Breast epithelium (tissue), 4 donors: ENCODE measurements around the gene NHLRC2. TPM values are rescaled to one million over a fixed set of nuclear protein-coding genes. Genes with fewer than 3 reads are reported as not detected.

Experiments used
- DNase-seq, 2 donors: peaks; one replicate each; pipeline ENCODE4 v3.0.0-alpha.2; 2019; ENCODE audit warnings: low spot score in 2 of 2
- H3K27ac ChIP-seq, 2 donors: fragments of 200-600 bp; sonication (generic) in 1 of 2; one replicate each; pipeline ENCODE4 v1.5.1; 2016 to 2019; ENCODE audit warnings: mild to moderate bottlenecking in 1 of 2
- H3K27me3 ChIP-seq, 2 donors: fragments of 200-600 bp; sonication (generic) in 1 of 2; one replicate each; pipeline versions ENCODE4 v1.5.1 to v1.6.0; 2017 to 2019; ENCODE audit warnings: control low read depth in 1 of 2, mild to moderate bottlenecking in 1 of 2
- H3K36me3 ChIP-seq: fragments of 200-600 bp; one replicate; pipeline ENCODE4 v1.5.1; 2019
- H3K4me1 ChIP-seq, 2 donors: fragments of 200-600 bp; sonication (generic); one replicate each; pipeline ENCODE4 v1.5.1; 2016 to 2019; ENCODE audit warnings: control low read depth in 1 of 2
- H3K4me3 ChIP-seq, 3 donors: fragments of 200-600 bp; sonication (generic); 1 replicate in 2 of 3; 2 replicates in 1 of 3; pipeline ENCODE4 v1.5.1; 2016 to 2019; ENCODE audit warnings: mild to moderate bottlenecking in 3 of 3, moderate library complexity in 2 of 3
- H3K9me3 ChIP-seq, 2 donors: fragments of 200-600 bp; sonication (generic) in 1 of 2; one replicate each; pipeline ENCODE4 v1.5.1; 2016 to 2019; ENCODE audit warnings: control low read depth in 1 of 2
- POLR2A ChIP-seq: fragments of 450-650 bp; IDR thresholded peaks from one replicate; pipeline ENCODE4 v1.6.1; 2016; ENCODE audit warnings: antibody characterized with exemption, mild to moderate bottlenecking, moderate library complexity
- POLR2AphosphoS5 ChIP-seq, 3 donors: sonication (generic); formaldehyde crosslinking; IDR thresholded peaks; one replicate each; pipeline ENCODE4 v1.6.1; 2017; ENCODE audit warnings: antibody characterized with exemption in 3 of 3
- intact Hi-C: fragments of 100-400 bp; cut with DNase I; formaldehyde crosslinking; loops from one replicate; pipeline ENCODE4 v1.15.1; 2023; ENCODE audit warnings: low total_unique reads
- total RNA-seq, 3 donors: library from RNA; depleted of rRNA; stranded (reverse); fragments of >200 nt; gene quantifications; one replicate each; pipeline ENCODE4 v1.1.0, GENCODE V29; 2016
- TF ChIP-seq, protein P1 (sequence below), 3 donors: fragments of 450-650 bp; IDR thresholded peaks; one replicate each; pipeline ENCODE4 v1.5.1; 2016 to 2017; ENCODE audit warnings: antibody characterized with exemption in 3 of 3, mild to moderate bottlenecking in 3 of 3, moderate library complexity in 3 of 3

The NHLRC2 gene
- total RNA-seq, 3 donors from 2014 or later: 36.4 to 84.3 (median 56.0) TPM

DNA sequence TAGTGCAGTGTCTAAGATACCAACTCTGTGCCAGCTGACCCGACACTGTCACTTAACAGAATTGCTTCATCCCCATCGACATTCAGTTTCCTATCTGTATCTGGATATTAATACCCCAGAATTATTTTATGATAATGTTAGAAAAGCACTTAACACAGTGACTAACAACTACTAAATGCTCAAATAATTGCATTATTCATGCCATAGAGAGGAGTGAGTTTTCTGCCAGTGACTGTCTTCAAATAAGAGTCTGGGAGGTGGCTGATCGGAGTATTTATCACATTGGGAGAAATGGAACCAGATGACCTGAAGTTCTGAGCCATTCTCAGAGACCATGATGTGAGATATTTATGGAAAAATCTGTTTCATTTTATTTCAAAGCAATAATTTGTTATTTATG lies 65.7 kb downstream of the NHLRC2 start:
- TF ChIP-seq POLR2A: no peak
- TF ChIP-seq, protein P1, sequence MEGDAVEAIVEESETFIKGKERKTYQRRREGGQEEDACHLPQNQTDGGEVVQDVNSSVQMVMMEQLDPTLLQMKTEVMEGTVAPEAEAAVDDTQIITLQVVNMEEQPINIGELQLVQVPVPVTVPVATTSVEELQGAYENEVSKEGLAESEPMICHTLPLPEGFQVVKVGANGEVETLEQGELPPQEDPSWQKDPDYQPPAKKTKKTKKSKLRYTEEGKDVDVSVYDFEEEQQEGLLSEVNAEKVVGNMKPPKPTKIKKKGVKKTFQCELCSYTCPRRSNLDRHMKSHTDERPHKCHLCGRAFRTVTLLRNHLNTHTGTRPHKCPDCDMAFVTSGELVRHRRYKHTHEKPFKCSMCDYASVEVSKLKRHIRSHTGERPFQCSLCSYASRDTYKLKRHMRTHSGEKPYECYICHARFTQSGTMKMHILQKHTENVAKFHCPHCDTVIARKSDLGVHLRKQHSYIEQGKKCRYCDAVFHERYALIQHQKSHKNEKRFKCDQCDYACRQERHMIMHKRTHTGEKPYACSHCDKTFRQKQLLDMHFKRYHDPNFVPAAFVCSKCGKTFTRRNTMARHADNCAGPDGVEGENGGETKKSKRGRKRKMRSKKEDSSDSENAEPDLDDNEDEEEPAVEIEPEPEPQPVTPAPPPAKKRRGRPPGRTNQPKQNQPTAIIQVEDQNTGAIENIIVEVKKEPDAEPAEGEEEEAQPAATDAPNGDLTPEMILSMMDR (IDR thresholded peaks at IDR 0.05): no peak
- TF ChIP-seq POLR2AphosphoS5 (IDR thresholded peaks at IDR 0.05): no peak
- H3K36me3 ChIP-seq: no peaks in the 10 kb centered on the region
- no peaks in the 10 kb centered on the region for H3K4me1 ChIP-seq
- no peak for DNase-seq
- no peaks in the 10 kb centered on the region for H3K9me3 ChIP-seq
- H3K27me3 ChIP-seq: no peaks in the 10 kb centered on the region
- no peak overlapping the region for H3K27ac ChIP-seq
- intact Hi-C loops: no loop called here
- H3K4me3 ChIP-seq: no peak overlapping the region

DNA sequence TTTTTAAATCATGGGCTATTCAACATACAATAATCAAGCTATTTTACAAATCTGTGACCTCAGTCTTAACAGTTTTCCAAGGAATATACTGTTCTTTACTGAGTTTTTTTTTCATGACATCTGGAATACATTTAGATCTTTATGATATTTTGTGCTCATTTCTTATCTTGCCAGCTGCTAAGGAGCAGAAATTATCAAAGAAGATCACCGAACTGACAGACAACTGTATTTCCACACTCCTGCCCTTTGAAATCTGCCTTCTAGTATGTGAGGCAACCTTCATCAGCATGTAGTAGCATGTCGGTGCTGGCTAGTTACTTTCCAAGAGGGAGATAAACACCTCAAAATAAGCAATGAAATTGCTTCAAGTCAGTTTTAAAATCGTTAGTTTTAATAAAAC lies 66.4 kb downstream of the NHLRC2 start:
- no peaks in the 10 kb centered on the region for H3K4me1 ChIP-seq
- no peaks in the 10 kb centered on the region for H3K27me3 ChIP-seq
- H3K9me3 ChIP-seq: no peaks in the 10 kb centered on the region
- no peak overlapping the region for H3K4me3 ChIP-seq
- H3K27ac ChIP-seq: no peak overlapping the region
- no peaks in the 10 kb centered on the region for H3K36me3 ChIP-seq
- intact Hi-C loops: no loop called here
- no peak for DNase-seq
- no peak for TF ChIP-seq POLR2AphosphoS5 (IDR thresholded peaks at IDR 0.05)
- TF ChIP-seq, protein P1 (IDR thresholded peaks at IDR 0.05): no peak
- no peak for TF ChIP-seq POLR2A

DNA sequence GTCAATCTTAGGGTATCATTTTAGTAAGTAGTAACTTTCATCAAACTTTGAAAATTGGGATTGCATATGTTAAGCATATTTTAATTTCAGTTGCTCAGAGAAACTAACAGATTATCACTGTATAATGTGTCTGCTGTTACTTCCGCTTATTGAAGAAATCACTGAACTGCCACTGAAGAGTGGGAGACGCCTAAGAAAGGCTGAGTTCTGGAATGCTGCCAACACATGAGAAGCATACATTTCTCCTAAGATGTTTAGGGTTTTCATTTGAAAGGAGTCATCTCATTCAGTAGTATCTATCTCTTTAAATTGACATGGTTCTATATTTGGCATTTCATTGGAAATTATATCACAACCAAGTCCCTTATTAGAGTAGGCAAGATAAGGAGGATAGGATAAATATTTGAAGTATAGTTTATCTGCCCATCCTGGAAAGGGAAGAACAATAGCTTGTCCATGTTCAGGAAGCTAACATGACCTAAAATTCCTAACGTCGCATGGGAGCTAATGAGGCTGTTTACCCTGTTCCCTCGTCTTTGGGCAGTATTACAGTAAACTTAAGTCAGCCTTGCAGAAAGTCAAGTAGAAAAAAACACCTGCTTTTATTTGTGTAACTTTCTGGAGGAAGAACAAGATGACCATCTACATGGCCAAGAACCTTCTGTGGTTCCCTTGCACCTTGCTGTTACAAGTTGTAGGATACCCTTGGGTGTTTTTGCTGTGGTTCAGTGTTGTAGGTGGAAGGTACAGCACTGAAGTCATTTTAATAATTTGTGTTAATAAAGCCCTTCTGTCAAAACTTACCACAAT lies 67.3 kb downstream of the NHLRC2 start:
- no peaks in the 10 kb centered on the region for H3K9me3 ChIP-seq
- no peak for DNase-seq
- TF ChIP-seq POLR2AphosphoS5 (IDR thresholded peaks at IDR 0.05) (no peak), POLR2A (no peak)
- TF ChIP-seq, protein P1 (IDR thresholded peaks at IDR 0.05): no peak
- no peaks in the 10 kb centered on the region for H3K27me3 ChIP-seq
- no peaks in the 10 kb centered on the region for H3K36me3 ChIP-seq
- no peak overlapping the region for H3K4me3 ChIP-seq
- intact Hi-C loops: no loop called here
- H3K4me1 ChIP-seq: no peaks in the 10 kb centered on the region
- H3K27ac ChIP-seq: no peak overlapping the region

DNA sequence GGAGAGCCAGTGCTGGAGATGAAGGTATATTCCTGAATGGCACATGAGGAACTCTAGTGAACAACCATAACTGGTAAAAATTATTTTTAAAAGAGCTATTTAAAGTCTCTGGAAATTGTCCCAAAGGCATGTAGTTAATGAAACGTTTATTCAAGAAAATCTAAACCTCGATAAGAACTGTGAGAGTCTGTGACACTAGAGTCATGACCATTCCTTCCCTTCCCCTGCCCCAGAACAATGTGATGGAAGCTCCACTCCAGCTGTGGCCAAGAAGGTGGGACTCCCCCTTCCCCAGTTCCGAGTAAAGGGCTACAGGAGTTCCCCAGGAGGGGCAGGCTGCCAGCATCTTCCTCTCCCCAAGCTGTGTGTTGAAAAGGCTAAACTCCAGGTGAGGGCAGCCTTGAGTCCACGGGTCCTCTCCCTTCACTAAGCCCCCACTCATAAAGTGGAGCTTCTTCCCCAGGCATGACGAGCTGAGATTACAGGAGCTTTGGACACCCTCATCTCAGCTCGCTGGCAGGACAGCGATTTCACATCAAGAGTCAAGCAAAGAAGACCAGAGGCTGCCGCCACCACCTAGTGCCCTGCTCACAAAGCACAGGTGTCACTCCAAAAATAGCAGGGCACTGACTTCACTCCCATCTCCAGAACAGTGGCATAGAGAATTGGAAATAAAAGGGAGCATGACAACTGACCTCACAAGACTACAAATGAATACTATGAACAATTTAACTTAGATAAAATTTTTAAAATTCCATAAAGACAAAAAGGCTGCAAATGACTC lies 68.5 kb downstream of the NHLRC2 start:
- Histone ChIP-seq H3K4me1 (no peaks in the 10 kb centered on the region), H3K9me3 (no peaks in the 10 kb centered on the region), H3K36me3 (no peaks in the 10 kb centered on the region), H3K27me3 (no peaks in the 10 kb centered on the region), H3K4me3 (no peak overlapping the region), H3K27ac (no peak overlapping the region)
- intact Hi-C loops: no loop called here
- TF ChIP-seq, protein P1 (IDR thresholded peaks at IDR 0.05): no peak
- TF ChIP-seq POLR2A (no peak), POLR2AphosphoS5 (IDR thresholded peaks at IDR 0.05) (no peak)
- DNase-seq: no peak

DNA sequence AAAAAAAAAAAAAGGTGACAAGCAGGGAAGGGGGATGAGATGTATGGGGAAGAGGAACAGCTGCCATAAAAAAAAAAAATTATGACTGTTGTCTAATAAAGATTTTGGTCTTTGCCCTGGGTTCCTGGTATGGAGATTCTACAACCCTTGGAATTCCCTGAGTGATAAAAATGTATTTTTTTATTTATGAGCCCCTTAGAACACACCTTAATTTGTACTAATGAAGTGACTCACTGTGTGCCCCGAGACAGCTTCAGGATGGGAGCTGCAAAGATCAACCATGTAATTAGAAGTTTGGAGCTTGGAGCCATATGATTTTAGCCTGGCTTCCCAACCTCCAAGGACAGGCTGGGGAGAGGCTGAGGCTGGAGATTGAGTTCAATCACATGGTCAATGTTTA lies 69.7 kb downstream of the NHLRC2 start:
- no peak for DNase-seq
- no peaks in the 10 kb centered on the region for H3K27me3 ChIP-seq
- H3K4me3 ChIP-seq: no peak overlapping the region
- H3K27ac ChIP-seq: no peak overlapping the region
- no peaks in the 10 kb centered on the region for H3K9me3 ChIP-seq
- H3K4me1 ChIP-seq: no peaks in the 10 kb centered on the region
- TF ChIP-seq POLR2AphosphoS5 (IDR thresholded peaks at IDR 0.05) (no peak), POLR2A (no peak)
- TF ChIP-seq, protein P1 (IDR thresholded peaks at IDR 0.05): no peak
- no peaks in the 10 kb centered on the region for H3K36me3 ChIP-seq
- intact Hi-C loops: no loop called here
